Parathyroid adenoma (tissue), 2 donors: ENCODE measurements around the gene EMILIN1.

Source experiments
- H2AFZ ChIP-seq: fragments of 300-600 bp; sonication (generic); one replicate; pipeline ENCODE4 v1.7.0; 2017; ENCODE audit warnings: antibody characterized with exemption, mild to moderate bottlenecking
- H3K27ac ChIP-seq: fragments of 300-600 bp; sonication (generic); one replicate; pipeline ENCODE4 v1.7.0; 2017
- H3K27me3 ChIP-seq: fragments of 300-600 bp; sonication (generic); one replicate; pipeline ENCODE4 v1.7.0; 2017; ENCODE audit warnings: low read length; ENCODE audit not compliant: control insufficient read depth, insufficient read depth
- H3K36me3 ChIP-seq: fragments of 300-600 bp; sonication (generic); one replicate; pipeline ENCODE4 v1.7.0; 2017; ENCODE audit warnings: low read length; ENCODE audit not compliant: control insufficient read depth, insufficient read depth
- H3K4me1 ChIP-seq: fragments of 300-600 bp; sonication (generic); one replicate; pipeline ENCODE4 v1.7.0; 2017; ENCODE audit warnings: control low read depth
- H3K4me2 ChIP-seq: fragments of 300-600 bp; sonication (generic); one replicate; pipeline ENCODE4 v1.7.0; 2017; ENCODE audit warnings: low read length
- H3K4me3 ChIP-seq: fragments of 300-600 bp; sonication (generic); one replicate; pipeline ENCODE4 v1.7.0; 2017; ENCODE audit warnings: low read depth, low read length
- H3K79me2 ChIP-seq: fragments of 300-600 bp; sonication (generic); one replicate; pipeline ENCODE4 v1.7.0; 2017; ENCODE audit warnings: control low read depth
- H3K9ac ChIP-seq: fragments of 300-600 bp; sonication (generic); one replicate; pipeline ENCODE4 v1.7.0; 2017; ENCODE audit warnings: mild to moderate bottlenecking
- H3K9me3 ChIP-seq: fragments of 300-600 bp; sonication (generic); one replicate; pipeline ENCODE4 v1.7.0; 2017; ENCODE audit warnings: low read length; ENCODE audit not compliant: control insufficient read depth
- TF ChIP-seq, protein P1 (sequence below): fragments of 300-600 bp; sonication (generic); IDR thresholded peaks from one replicate; pipeline ENCODE4 v1.7.0; 2017; ENCODE audit warnings: antibody characterized with exemption, mild to moderate bottlenecking
- donor health status: primary hyperparathyroidism.

EMILIN1 gene

DNA sequence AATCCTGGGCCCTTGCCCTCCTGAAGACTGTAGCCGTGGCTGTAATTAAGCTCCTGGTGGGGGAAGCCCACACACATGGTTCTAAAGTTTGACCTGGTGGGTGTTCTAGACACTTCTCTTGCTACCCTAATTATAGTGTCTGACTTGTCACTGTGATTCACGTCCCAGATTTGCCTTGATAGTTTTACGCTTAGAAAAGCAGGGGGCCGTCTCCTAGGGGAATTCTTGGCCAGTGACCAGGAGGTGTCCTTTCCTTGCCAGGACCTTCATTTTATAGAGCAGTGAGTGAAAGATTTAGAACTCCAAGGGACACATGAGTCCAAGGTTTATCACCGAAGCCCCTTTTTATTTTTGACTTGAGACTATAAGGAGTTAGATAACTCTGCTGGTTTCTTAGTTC is 36.7 kb upstream of the EMILIN1 start:
- H3K4me1 ChIP-seq = peaks cover 14% of the 10 kb centered on the region
- H3K4me2 ChIP-seq = peak overlapping the region; percentile 50
- no peaks in the 10 kb centered on the region for H3K27me3 ChIP-seq
- H2AFZ ChIP-seq = peak overlapping the region; percentile 26
- H3K36me3 ChIP-seq = no peaks in the 10 kb centered on the region
- peak overlapping the region; percentile 23 for H3K4me3 ChIP-seq
- H3K27ac ChIP-seq = peak overlapping the region; percentile 72
- no peaks in the 10 kb centered on the region for H3K79me2 ChIP-seq
- H3K9me3 ChIP-seq = no peaks in the 10 kb centered on the region
- TF ChIP-seq, protein P1, sequence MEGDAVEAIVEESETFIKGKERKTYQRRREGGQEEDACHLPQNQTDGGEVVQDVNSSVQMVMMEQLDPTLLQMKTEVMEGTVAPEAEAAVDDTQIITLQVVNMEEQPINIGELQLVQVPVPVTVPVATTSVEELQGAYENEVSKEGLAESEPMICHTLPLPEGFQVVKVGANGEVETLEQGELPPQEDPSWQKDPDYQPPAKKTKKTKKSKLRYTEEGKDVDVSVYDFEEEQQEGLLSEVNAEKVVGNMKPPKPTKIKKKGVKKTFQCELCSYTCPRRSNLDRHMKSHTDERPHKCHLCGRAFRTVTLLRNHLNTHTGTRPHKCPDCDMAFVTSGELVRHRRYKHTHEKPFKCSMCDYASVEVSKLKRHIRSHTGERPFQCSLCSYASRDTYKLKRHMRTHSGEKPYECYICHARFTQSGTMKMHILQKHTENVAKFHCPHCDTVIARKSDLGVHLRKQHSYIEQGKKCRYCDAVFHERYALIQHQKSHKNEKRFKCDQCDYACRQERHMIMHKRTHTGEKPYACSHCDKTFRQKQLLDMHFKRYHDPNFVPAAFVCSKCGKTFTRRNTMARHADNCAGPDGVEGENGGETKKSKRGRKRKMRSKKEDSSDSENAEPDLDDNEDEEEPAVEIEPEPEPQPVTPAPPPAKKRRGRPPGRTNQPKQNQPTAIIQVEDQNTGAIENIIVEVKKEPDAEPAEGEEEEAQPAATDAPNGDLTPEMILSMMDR = no peak
- H3K9ac ChIP-seq = no peak overlapping the region

GRCh38 chr2:27042159-27042661 is 36.2 kb upstream of the EMILIN1 start:
- Histone ChIP-seq H3K79me2 (no peaks in the 10 kb centered on the region), H3K4me1 (peaks cover 14% of the 10 kb centered on the region), H3K4me2 (peak overlapping the region; percentile 50), H3K27me3 (no peaks in the 10 kb centered on the region), H2AFZ (peak overlapping the region; percentile 26), H3K36me3 (no peaks in the 10 kb centered on the region), H3K9me3 (no peaks in the 10 kb centered on the region), H3K27ac (peak overlapping the region; percentile 72), H3K4me3 (peak overlapping the region; percentile 23), H3K9ac (no peak overlapping the region)
- TF ChIP-seq, protein P1 = no peak

- Histone ChIP-seq H3K36me3 (no peaks in the 10 kb centered on the region), H3K79me2 (no peaks in the 10 kb centered on the region), H3K27me3 (no peaks in the 10 kb centered on the region), H3K27ac (no peak overlapping the region), H3K4me1 (peaks cover 14% of the 10 kb centered on the region), H3K4me2 (no peak overlapping the region), H3K9ac (no peak overlapping the region), H3K9me3 (no peaks in the 10 kb centered on the region), H3K4me3 (no peak overlapping the region), H2AFZ (no peak overlapping the region)
- TF ChIP-seq, protein P1 = no peak
Observed at GRCh38 chr2:27042985-27043634, 35.3 kb upstream of the EMILIN1 start.

GRCh38 chr2:27049422-27050280 is 28.8 kb upstream of the EMILIN1 start:
- H3K4me1 ChIP-seq = peaks cover 2% of the 10 kb centered on the region
- H2AFZ ChIP-seq = peak overlapping the region; percentile 99
- H3K27me3 ChIP-seq = no peaks in the 10 kb centered on the region
- H3K36me3 ChIP-seq = no peaks in the 10 kb centered on the region
- TF ChIP-seq, protein P1 = no peak
- H3K4me3 ChIP-seq = peak overlapping the region; percentile 84
- no peaks in the 10 kb centered on the region for H3K9me3 ChIP-seq
- H3K27ac ChIP-seq = peak overlapping the region; percentile 79
- no peaks in the 10 kb centered on the region for H3K79me2 ChIP-seq
- peak overlapping the region; percentile 97 for H3K4me2 ChIP-seq
- peak overlapping the region; percentile 5 for H3K9ac ChIP-seq
